ENCODE results near the gene C4BPA.

C4BPA gene

DNA sequence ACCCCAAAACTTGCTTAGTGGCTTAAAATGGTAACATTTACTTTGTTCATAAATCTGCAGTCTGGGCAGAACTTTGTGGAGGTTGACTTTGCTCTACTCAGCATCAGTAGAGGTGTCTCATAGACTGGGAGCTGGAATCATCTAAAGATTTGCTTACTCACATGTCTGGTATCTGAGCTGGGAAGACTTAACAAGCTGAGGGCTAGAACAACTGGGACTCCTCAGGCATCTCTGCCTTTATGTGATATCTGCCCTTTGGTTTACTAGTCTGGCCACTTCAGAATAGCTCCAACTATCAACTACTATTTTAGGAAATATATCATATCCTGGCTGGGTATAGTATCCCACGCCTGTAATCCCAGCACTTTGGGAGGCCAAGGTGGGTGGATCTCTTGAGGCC lies 82.5 kb downstream of the C4BPA start:
- Histone ChIP-seq H3K4me3 (ENCODE audit: low read depth, low read length) (no peak overlapping the region), H3K27ac (ENCODE audit: extremely low read depth, low read depth, low read length) (no peak overlapping the region), H3K9me3 (ENCODE audit: control insufficient read depth, insufficient read depth, low read depth, low read length) (no peaks in the 10 kb centered on the region), H3K36me3 (ENCODE audit: control insufficient read depth in 2 of 2, insufficient read depth in 1 of 2, low read length in 2 of 2) (no peaks in the 10 kb centered on the region), H3K4me1 (ENCODE audit: control insufficient read depth, insufficient read depth, low read length) (no peaks in the 10 kb centered on the region)
- no peak for TF ChIP-seq ZFP37 (tag by site-specific recombination; IDR thresholded peaks at IDR 0.05)
- TF ChIP-seq, protein P1, sequence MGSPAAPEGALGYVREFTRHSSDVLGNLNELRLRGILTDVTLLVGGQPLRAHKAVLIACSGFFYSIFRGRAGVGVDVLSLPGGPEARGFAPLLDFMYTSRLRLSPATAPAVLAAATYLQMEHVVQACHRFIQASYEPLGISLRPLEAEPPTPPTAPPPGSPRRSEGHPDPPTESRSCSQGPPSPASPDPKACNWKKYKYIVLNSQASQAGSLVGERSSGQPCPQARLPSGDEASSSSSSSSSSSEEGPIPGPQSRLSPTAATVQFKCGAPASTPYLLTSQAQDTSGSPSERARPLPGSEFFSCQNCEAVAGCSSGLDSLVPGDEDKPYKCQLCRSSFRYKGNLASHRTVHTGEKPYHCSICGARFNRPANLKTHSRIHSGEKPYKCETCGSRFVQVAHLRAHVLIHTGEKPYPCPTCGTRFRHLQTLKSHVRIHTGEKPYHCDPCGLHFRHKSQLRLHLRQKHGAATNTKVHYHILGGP (tag by site-specific recombination; IDR thresholded peaks at IDR 0.05): no peak
- no peak for TF ChIP-seq ZNF121 (tag by site-specific recombination; IDR thresholded peaks at IDR 0.05)
- no peak for TF ChIP-seq TRIM28 (IDR thresholded peaks at IDR 0.05; ENCODE audit: borderline replicate concordance, low read length)
- no peak for TF ChIP-seq ZNF223 (tag by site-specific recombination; IDR thresholded peaks at IDR 0.05)
- no peak for TF ChIP-seq ZNF776 (tag by site-specific recombination; IDR thresholded peaks at IDR 0.05; ENCODE audit: borderline replicate concordance)
- TF ChIP-seq HOXC10 (CRISPR knock-in tag; IDR thresholded peaks at IDR 0.05): no peak
- TF ChIP-seq, protein P2, sequence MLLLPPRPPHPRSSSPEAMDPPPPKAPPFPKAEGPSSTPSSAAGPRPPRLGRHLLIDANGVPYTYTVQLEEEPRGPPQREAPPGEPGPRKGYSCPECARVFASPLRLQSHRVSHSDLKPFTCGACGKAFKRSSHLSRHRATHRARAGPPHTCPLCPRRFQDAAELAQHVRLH (tag by site-specific recombination; IDR thresholded peaks at IDR 0.05): no peak
- TF ChIP-seq, protein P3, sequence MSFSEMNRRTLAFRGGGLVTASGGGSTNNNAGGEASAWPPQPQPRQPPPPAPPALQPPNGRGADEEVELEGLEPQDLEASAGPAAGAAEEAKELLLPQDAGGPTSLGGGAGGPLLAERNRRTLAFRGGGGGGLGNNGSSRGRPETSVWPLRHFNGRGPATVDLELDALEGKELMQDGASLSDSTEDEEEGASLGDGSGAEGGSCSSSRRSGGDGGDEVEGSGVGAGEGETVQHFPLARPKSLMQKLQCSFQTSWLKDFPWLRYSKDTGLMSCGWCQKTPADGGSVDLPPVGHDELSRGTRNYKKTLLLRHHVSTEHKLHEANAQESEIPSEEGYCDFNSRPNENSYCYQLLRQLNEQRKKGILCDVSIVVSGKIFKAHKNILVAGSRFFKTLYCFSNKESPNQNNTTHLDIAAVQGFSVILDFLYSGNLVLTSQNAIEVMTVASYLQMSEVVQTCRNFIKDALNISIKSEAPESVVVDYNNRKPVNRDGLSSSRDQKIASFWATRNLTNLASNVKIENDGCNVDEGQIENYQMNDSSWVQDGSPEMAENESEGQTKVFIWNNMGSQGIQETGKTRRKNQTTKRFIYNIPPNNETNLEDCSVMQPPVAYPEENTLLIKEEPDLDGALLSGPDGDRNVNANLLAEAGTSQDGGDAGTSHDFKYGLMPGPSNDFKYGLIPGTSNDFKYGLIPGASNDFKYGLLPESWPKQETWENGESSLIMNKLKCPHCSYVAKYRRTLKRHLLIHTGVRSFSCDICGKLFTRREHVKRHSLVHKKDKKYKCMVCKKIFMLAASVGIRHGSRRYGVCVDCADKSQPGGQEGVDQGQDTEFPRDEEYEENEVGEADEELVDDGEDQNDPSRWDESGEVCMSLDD (tag by site-specific recombination; IDR thresholded peaks at IDR 0.05): no peak
- no peak for TF ChIP-seq ZNF514 (tag by site-specific recombination; IDR thresholded peaks at IDR 0.05)
- ChIA-PET POLR2A (no interaction called here), CTCF (no interaction called here)

DNA sequence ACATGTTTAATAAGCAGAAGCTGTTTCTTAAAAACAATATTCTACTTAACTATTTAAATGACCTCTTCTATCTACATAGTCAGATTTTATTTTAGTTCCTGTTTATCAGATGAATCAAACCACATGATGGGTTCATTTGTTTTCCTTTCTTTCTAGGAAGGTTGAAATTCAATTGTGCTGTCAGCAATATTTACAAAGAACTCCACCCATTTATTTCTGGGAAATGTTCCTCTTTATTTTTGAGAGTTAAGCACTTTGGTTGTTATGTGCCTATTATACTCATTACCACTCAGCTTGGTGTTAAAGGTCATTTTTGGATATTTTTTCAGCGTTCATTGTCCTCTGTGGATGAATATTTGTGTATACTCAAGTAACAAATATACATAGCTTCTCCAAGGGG lies 84.9 kb downstream of the C4BPA start:
- H3K36me3 ChIP-seq (ENCODE audit: control insufficient read depth in 2 of 2, insufficient read depth in 1 of 2, low read length in 2 of 2): no peaks in the 10 kb centered on the region
- H3K9me3 ChIP-seq (ENCODE audit: control insufficient read depth, insufficient read depth, low read depth, low read length): no peaks in the 10 kb centered on the region
- H3K27ac ChIP-seq (ENCODE audit: extremely low read depth, low read depth, low read length): no peak overlapping the region
- POLR2A ChIA-PET: no interaction called here
- no peak overlapping the region for H3K4me3 ChIP-seq (ENCODE audit: low read depth, low read length)
- CTCF ChIA-PET: no interaction called here
- H3K4me1 ChIP-seq (ENCODE audit: control insufficient read depth, insufficient read depth, low read length): no peaks in the 10 kb centered on the region
- TF ChIP-seq TRIM28 (IDR thresholded peaks at IDR 0.05; ENCODE audit: borderline replicate concordance, low read length) (no peak), ZNF214 (tag by site-specific recombination; IDR thresholded peaks at IDR 0.05; ENCODE audit: borderline replicate concordance) (no peak), OSR2 (tag by site-specific recombination; IDR thresholded peaks at IDR 0.05) (no peak), ZNF747 (tag by site-specific recombination; IDR thresholded peaks at IDR 0.05) (no peak)
- TF ChIP-seq, protein P4, sequence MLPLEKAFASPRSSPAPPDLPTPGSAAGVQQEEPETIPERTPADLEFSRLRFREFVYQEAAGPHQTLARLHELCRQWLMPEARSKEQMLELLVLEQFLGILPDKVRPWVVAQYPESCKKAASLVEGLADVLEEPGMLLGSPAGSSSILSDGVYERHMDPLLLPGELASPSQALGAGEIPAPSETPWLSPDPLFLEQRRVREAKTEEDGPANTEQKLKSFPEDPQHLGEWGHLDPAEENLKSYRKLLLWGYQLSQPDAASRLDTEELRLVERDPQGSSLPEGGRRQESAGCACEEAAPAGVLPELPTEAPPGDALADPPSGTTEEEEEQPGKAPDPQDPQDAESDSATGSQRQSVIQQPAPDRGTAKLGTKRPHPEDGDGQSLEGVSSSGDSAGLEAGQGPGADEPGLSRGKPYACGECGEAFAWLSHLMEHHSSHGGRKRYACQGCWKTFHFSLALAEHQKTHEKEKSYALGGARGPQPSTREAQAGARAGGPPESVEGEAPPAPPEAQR (tag by site-specific recombination; IDR thresholded peaks at IDR 0.05): no peak
- TF ChIP-seq, protein P5, sequence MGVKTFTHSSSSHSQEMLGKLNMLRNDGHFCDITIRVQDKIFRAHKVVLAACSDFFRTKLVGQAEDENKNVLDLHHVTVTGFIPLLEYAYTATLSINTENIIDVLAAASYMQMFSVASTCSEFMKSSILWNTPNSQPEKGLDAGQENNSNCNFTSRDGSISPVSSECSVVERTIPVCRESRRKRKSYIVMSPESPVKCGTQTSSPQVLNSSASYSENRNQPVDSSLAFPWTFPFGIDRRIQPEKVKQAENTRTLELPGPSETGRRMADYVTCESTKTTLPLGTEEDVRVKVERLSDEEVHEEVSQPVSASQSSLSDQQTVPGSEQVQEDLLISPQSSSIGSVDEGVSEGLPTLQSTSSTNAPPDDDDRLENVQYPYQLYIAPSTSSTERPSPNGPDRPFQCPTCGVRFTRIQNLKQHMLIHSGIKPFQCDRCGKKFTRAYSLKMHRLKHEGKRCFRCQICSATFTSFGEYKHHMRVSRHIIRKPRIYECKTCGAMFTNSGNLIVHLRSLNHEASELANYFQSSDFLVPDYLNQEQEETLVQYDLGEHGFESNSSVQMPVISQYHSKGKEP (tag by site-specific recombination; IDR thresholded peaks at IDR 0.05): no peak
- TF ChIP-seq, protein P6, sequence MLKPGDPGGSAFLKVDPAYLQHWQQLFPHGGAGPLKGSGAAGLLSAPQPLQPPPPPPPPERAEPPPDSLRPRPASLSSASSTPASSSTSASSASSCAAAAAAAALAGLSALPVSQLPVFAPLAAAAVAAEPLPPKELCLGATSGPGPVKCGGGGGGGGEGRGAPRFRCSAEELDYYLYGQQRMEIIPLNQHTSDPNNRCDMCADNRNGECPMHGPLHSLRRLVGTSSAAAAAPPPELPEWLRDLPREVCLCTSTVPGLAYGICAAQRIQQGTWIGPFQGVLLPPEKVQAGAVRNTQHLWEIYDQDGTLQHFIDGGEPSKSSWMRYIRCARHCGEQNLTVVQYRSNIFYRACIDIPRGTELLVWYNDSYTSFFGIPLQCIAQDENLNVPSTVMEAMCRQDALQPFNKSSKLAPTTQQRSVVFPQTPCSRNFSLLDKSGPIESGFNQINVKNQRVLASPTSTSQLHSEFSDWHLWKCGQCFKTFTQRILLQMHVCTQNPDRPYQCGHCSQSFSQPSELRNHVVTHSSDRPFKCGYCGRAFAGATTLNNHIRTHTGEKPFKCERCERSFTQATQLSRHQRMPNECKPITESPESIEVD (tag by site-specific recombination; IDR thresholded peaks at IDR 0.05): no peak
- TF ChIP-seq, protein P7, sequence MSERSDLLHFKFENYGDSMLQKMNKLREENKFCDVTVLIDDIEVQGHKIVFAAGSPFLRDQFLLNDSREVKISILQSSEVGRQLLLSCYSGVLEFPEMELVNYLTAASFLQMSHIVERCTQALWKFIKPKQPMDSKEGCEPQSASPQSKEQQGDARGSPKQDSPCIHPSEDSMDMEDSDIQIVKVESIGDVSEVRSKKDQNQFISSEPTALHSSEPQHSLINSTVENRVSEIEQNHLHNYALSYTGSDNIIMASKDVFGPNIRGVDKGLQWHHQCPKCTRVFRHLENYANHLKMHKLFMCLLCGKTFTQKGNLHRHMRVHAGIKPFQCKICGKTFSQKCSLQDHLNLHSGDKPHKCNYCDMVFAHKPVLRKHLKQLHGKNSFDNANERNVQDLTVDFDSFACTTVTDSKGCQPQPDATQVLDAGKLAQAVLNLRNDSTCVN (tag by site-specific recombination; optimal IDR thresholded peaks at IDR 0.05): no peak
- TF ChIP-seq, protein P3 (tag by site-specific recombination; IDR thresholded peaks at IDR 0.05): no peak
- TF ChIP-seq, protein P8, sequence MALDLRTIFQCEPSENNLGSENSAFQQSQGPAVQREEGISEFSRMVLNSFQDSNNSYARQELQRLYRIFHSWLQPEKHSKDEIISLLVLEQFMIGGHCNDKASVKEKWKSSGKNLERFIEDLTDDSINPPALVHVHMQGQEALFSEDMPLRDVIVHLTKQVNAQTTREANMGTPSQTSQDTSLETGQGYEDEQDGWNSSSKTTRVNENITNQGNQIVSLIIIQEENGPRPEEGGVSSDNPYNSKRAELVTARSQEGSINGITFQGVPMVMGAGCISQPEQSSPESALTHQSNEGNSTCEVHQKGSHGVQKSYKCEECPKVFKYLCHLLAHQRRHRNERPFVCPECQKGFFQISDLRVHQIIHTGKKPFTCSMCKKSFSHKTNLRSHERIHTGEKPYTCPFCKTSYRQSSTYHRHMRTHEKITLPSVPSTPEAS (tag by site-specific recombination; IDR thresholded peaks at IDR 0.05): no peak

Data from HEK293 (cell line).